Mammary epithelial cell (primary cell): ENCODE data around the gene PGAP3.

ENCODE experiments used
- CTCF ChIP-seq, 2 donors: IDR thresholded peaks in 1 of 2; conservative IDR thresholded peaks in 1 of 2; 2 replicates each; pipeline ENCODE4 v1.5.1; 2011 to 2012; ENCODE audit warnings: inconsistent platforms in 2 of 2, low read length in 2 of 2, mild to moderate bottlenecking in 2 of 2, control low read depth in 1 of 2, low read depth in 1 of 2; ENCODE audit not compliant: insufficient read depth in 1 of 2; ENCODE audit errors: extremely low read depth in 1 of 2
- EZH2 ChIP-seq: IDR thresholded peaks from 2 replicates; pipeline ENCODE4 v1.6.1; 2012; ENCODE audit warnings: low read length, inconsistent platforms, borderline replicate concordance

GRCh38 chr17:39719563-39720355, 31.9 kb upstream of the PGAP3 start:
- TF ChIP-seq CTCF (conservative IDR thresholded peaks at IDR 0.05 in 1 of 2, IDR thresholded peaks at IDR 0.05 in 1 of 2; ENCODE audit: extremely low read depth in 1 of 2, insufficient read depth in 1 of 2, low read depth in 1 of 2, low read length in 2 of 2): no peak
- no peak for TF ChIP-seq EZH2
